ENCODE measurements around the gene GOSR2. TPM values are rescaled to one million over a fixed set of nuclear protein-coding genes. Genes with fewer than 3 reads are reported as not detected.
A peak's percentile ranks its signal among the peaks of the same experiment; 100 is the strongest.
"Not testable (repeated sequence)": the region's sequence is repeated elsewhere in the genome, so short reads cannot be mapped to it uniquely, and the experiment has no call there.

GOSR2 gene
- total RNA-seq, 2 experiments from 2014 or later, result 32.8 to 38.1 TPM

- no peak overlapping the region for H3K27ac Mint-ChIP-seq
- intact Hi-C loops (cut with micrococcal nuclease), result no loop called here
- peaks cover 19% of the 10 kb centered on the region for H3K4me1 Mint-ChIP-seq (ENCODE audit: low read depth)
- H3K4me3 Mint-ChIP-seq, result no peak overlapping the region
- H3K36me3 Mint-ChIP-seq (ENCODE audit: low read depth), result peaks cover 8% of the 10 kb centered on the region
- no peaks in the 10 kb centered on the region for H3K27me3 Mint-ChIP-seq (ENCODE audit: low read depth)
- DNase-seq, result peak; percentile 20
- CTCF ChIA-PET, result interaction anchor here (0.6 to 3.7 kb wide), 7 partner anchors 8 to 178 kb away, joined by 3 to 23 read pairs (median 7); no protein-coding TSS in a partner anchor
- H3K9me3 Mint-ChIP-seq, result no peaks in the 10 kb centered on the region
These were observed 20.8 kb downstream of the GOSR2 start for GRCh38 chr17:46943501-46944393.

GRCh38 chr17:46944931-46945330 lies 22.0 kb downstream of the GOSR2 start:
- CTCF ChIA-PET, result interaction anchor here (0.9 to 3.7 kb wide), 2 partner anchors 12 to 103 kb away, joined by 3 to 23 read pairs; no protein-coding TSS in a partner anchor
- H3K4me3 Mint-ChIP-seq, result no peak overlapping the region
- intact Hi-C loops (cut with micrococcal nuclease), result no loop called here

GRCh38 chr17:46947216-46947615 lies 24.3 kb downstream of the GOSR2 start:
- Mint-ChIP-seq H3K9me3 (no peaks in the 10 kb centered on the region), H3K36me3 (ENCODE audit: low read depth) (peaks cover 2% of the 10 kb centered on the region), H3K27me3 (ENCODE audit: low read depth) (no peaks in the 10 kb centered on the region), H3K4me3 (no peak overlapping the region), H3K4me1 (ENCODE audit: low read depth) (peaks cover 19% of the 10 kb centered on the region), H3K27ac (no peak overlapping the region)
- intact Hi-C loops (cut with micrococcal nuclease), result no loop called here
- CTCF ChIA-PET, result no interaction called here
- no peak for DNase-seq

More at GRCh38 chr17:46944931-46945330, 22.0 kb downstream of the GOSR2 start:
- Mint-ChIP-seq H3K4me1 (ENCODE audit: low read depth) (peaks cover 19% of the 10 kb centered on the region), H3K27ac (no peak overlapping the region), H3K36me3 (ENCODE audit: low read depth) (peaks cover 6% of the 10 kb centered on the region), H3K27me3 (ENCODE audit: low read depth) (no peaks in the 10 kb centered on the region), H3K9me3 (no peaks in the 10 kb centered on the region)
- DNase-seq, result no peak

GRCh38 chr17:46948544-46948943 lies 25.6 kb downstream of the GOSR2 start:
- CTCF ChIA-PET, result interaction anchor here (0.8 kb wide), 1 partner anchor 10 kb away, joined by 3 read pairs; no protein-coding TSS in a partner anchor
- Mint-ChIP-seq H3K4me1 (ENCODE audit: low read depth) (peaks cover 7% of the 10 kb centered on the region), H3K36me3 (ENCODE audit: low read depth) (no peaks in the 10 kb centered on the region), H3K27me3 (ENCODE audit: low read depth) (no peaks in the 10 kb centered on the region), H3K27ac (no peak overlapping the region), H3K4me3 (no peak overlapping the region), H3K9me3 (no peaks in the 10 kb centered on the region)
- intact Hi-C loops (cut with micrococcal nuclease), result no loop called here
- no peak for DNase-seq

GRCh38 chr17:46949291-46950174 lies 26.6 kb downstream of the GOSR2 start:
- no peak for DNase-seq
- no peak overlapping the region for H3K27ac Mint-ChIP-seq
- no peak overlapping the region for H3K4me3 Mint-ChIP-seq
- CTCF ChIA-PET, result interaction anchor here (0.6 kb wide), 1 partner anchor 8 kb away, joined by 3 read pairs; no protein-coding TSS in a partner anchor
- H3K4me1 Mint-ChIP-seq (ENCODE audit: low read depth), result peaks cover 2% of the 10 kb centered on the region
- H3K27me3 Mint-ChIP-seq (ENCODE audit: low read depth), result no peaks in the 10 kb centered on the region
- H3K9me3 Mint-ChIP-seq, result no peaks in the 10 kb centered on the region
- H3K36me3 Mint-ChIP-seq (ENCODE audit: low read depth), result no peaks in the 10 kb centered on the region
- intact Hi-C loops (cut with micrococcal nuclease), result no loop called here

- no peaks in the 10 kb centered on the region for H3K4me1 Mint-ChIP-seq (ENCODE audit: low read depth)
- peaks cover under 1% of the 10 kb centered on the region for H3K36me3 Mint-ChIP-seq (ENCODE audit: low read depth)
- no peaks in the 10 kb centered on the region for H3K9me3 Mint-ChIP-seq
- intact Hi-C loops (cut with micrococcal nuclease), result no loop called here
- no peak overlapping the region for H3K27ac Mint-ChIP-seq
- no peaks in the 10 kb centered on the region for H3K27me3 Mint-ChIP-seq (ENCODE audit: low read depth)
- CTCF ChIA-PET, result interaction anchor here (0.6 to 2.8 kb wide), 3 partner anchors 9 to 25 kb away, joined by 3 to 23 read pairs (median 3); no protein-coding TSS in a partner anchor
- no peak for DNase-seq
- no peak overlapping the region for H3K4me3 Mint-ChIP-seq
These were observed 27.5 kb downstream of the GOSR2 start for GRCh38 chr17:46950342-46950996.

- intact Hi-C loops (cut with micrococcal nuclease), result no loop called here
These were observed 28.1 kb downstream of the GOSR2 start for GRCh38 chr17:46950997-46951621.

GRCh38 chr17:46951706-46952105 lies 28.7 kb downstream of the GOSR2 start:
- intact Hi-C loops (cut with micrococcal nuclease), result no loop called here
- Mint-ChIP-seq H3K27me3 (ENCODE audit: low read depth) (no peaks in the 10 kb centered on the region), H3K27ac (no peak overlapping the region), H3K4me1 (ENCODE audit: low read depth) (no peaks in the 10 kb centered on the region), H3K4me3 (no peak overlapping the region), H3K9me3 (no peaks in the 10 kb centered on the region), H3K36me3 (ENCODE audit: low read depth) (peaks cover 5% of the 10 kb centered on the region)
- CTCF ChIA-PET, result interaction anchor here (0.8 to 2.8 kb wide), 2 partner anchors 10 to 26 kb away, joined by 3 to 23 read pairs; no protein-coding TSS in a partner anchor
- no peak for DNase-seq

More at GRCh38 chr17:46950997-46951621, 28.1 kb downstream of the GOSR2 start:
- Mint-ChIP-seq H3K36me3 (ENCODE audit: low read depth) (peaks cover 5% of the 10 kb centered on the region), H3K9me3 (no peaks in the 10 kb centered on the region), H3K4me3 (no peak overlapping the region), H3K27me3 (ENCODE audit: low read depth) (no peaks in the 10 kb centered on the region), H3K27ac (no peak overlapping the region), H3K4me1 (ENCODE audit: low read depth) (no peaks in the 10 kb centered on the region)
- no peak for DNase-seq
- CTCF ChIA-PET, result interaction anchor here (0.8 to 2.8 kb wide), 2 partner anchors 9 to 26 kb away, joined by 3 to 23 read pairs; no protein-coding TSS in a partner anchor

- H3K36me3 Mint-ChIP-seq (ENCODE audit: low read depth), result peaks cover 5% of the 10 kb centered on the region
- no peak overlapping the region for H3K4me3 Mint-ChIP-seq
- H3K27me3 Mint-ChIP-seq (ENCODE audit: low read depth), result no peaks in the 10 kb centered on the region
- intact Hi-C loops (cut with micrococcal nuclease), result no loop called here
- H3K27ac Mint-ChIP-seq, result no peak overlapping the region
- no peaks in the 10 kb centered on the region for H3K4me1 Mint-ChIP-seq (ENCODE audit: low read depth)
- no peak for DNase-seq
- CTCF ChIA-PET, result interaction anchor here (2.8 kb wide), 1 partner anchor 10 kb away, joined by 23 read pairs; no protein-coding TSS in a partner anchor
- no peaks in the 10 kb centered on the region for H3K9me3 Mint-ChIP-seq
These were observed 29.2 kb downstream of the GOSR2 start for GRCh38 chr17:46952115-46952514.

GRCh38 chr17:46953191-46953590 lies 30.2 kb downstream of the GOSR2 start:
- H3K27me3 Mint-ChIP-seq (ENCODE audit: low read depth); intact Hi-C loops (cut with micrococcal nuclease); H3K9me3 Mint-ChIP-seq; H3K36me3 Mint-ChIP-seq (ENCODE audit: low read depth); DNase-seq; H3K27ac Mint-ChIP-seq; H3K4me1 Mint-ChIP-seq (ENCODE audit: low read depth); H3K4me3 Mint-ChIP-seq: not testable (repeated sequence)
- CTCF ChIA-PET, result interaction anchor here (2.8 kb wide), 1 partner anchor 11 kb away, joined by 23 read pairs; no protein-coding TSS in a partner anchor

GRCh38 chr17:46958041-46958591 lies 35.2 kb downstream of the GOSR2 start:
- DNase-seq, result no peak
- intact Hi-C loops (cut with micrococcal nuclease), result no loop called here
- Mint-ChIP-seq H3K27ac (no peak overlapping the region), H3K36me3 (ENCODE audit: low read depth) (peaks cover 6% of the 10 kb centered on the region), H3K9me3 (peaks cover 2% of the 10 kb centered on the region), H3K4me3 (no peak overlapping the region), H3K27me3 (ENCODE audit: low read depth) (peaks cover 2% of the 10 kb centered on the region), H3K4me1 (ENCODE audit: low read depth) (peaks cover 5% of the 10 kb centered on the region)
- CTCF ChIA-PET, result no interaction called here

Data from activated naive CD4-positive, alpha-beta T cell treated with anti-CD3 and anti-CD28 coated beads for 36 hours (primary cell).